ENCODE results near the gene SLC2A6. TPM values are rescaled to one million over a fixed set of nuclear protein-coding genes. Genes with fewer than 3 reads are reported as not detected.

The SLC2A6 gene
- total RNA-seq, 6 donors from 2014 or later = 5.2 to 17.2 (median 7.5) TPM

DNA sequence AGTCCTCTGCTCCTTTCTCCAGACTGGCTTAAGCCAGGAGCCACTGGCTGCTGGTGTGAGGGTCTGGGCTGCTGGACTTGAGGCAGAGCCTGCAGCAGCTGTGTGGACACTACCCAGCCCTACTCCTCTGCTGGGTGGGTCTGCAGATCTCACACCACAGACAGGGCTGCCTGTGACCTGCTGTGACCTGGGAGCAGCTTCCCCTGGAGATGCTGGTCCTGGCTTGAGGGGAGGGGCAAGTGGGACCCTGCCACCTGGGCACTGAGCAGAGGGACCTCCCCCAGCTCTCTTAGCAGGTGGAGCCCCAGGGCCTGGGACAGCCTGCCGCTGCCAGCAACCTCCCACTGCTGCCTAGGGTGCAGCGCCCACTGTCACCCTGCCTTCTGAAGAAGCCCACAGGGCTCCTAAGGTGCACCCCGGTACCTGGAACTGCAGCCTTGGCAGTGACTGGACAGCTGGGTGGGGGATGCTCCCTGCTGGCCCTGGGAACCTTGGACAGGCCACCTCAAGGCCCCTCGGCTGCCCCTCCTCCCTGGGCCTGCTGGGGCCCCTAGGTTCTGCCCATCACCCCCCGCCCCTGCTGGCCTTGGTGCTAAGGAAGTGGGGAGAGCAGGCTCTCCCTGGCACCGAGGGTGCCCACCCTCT, 10.0 kb downstream of the SLC2A6 start:
- peaks cover 0 to 49% (median 21%) of the 10 kb centered on the region in 4 donors for H3K36me3 ChIP-seq
- H3K27ac ChIP-seq = no peak overlapping the region
- WGBS, 2 donors = 89 to 100% methylated on average over 1 to 5 of the region's 6 CpGs
- peaks cover 0 to 22% (median 10%) of the 10 kb centered on the region in 4 donors for H3K4me1 ChIP-seq
- ATAC-seq (ENCODE audit: low FRiP score in 2 of 2) (no peak), DNase-seq (peak in 1 of 2 donors; percentile 60)
- no peak overlapping the region for H3K4me3 ChIP-seq
- no peaks in the 10 kb centered on the region for H3K27me3 ChIP-seq
- TF ChIP-seq POLR2A (IDR thresholded peaks at IDR 0.05) (no peak), POLR2AphosphoS5 (IDR thresholded peaks at IDR 0.05) (no peak), EP300 (IDR thresholded peaks at IDR 0.05) (no peak)
- TF ChIP-seq, protein P1, sequence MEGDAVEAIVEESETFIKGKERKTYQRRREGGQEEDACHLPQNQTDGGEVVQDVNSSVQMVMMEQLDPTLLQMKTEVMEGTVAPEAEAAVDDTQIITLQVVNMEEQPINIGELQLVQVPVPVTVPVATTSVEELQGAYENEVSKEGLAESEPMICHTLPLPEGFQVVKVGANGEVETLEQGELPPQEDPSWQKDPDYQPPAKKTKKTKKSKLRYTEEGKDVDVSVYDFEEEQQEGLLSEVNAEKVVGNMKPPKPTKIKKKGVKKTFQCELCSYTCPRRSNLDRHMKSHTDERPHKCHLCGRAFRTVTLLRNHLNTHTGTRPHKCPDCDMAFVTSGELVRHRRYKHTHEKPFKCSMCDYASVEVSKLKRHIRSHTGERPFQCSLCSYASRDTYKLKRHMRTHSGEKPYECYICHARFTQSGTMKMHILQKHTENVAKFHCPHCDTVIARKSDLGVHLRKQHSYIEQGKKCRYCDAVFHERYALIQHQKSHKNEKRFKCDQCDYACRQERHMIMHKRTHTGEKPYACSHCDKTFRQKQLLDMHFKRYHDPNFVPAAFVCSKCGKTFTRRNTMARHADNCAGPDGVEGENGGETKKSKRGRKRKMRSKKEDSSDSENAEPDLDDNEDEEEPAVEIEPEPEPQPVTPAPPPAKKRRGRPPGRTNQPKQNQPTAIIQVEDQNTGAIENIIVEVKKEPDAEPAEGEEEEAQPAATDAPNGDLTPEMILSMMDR (IDR thresholded peaks at IDR 0.05) = no peak
- H3K9me3 ChIP-seq = no peaks in the 10 kb centered on the region

GRCh38 chr9:133468374-133468773, 10.5 kb downstream of the SLC2A6 start:
- Histone ChIP-seq H3K36me3 (peaks cover 0 to 43% (median 19%) of the 10 kb centered on the region in 4 donors), H3K9me3 (no peaks in the 10 kb centered on the region), H3K27me3 (no peaks in the 10 kb centered on the region), H3K4me3 (no peak overlapping the region), H3K4me1 (peaks cover 0 to 27% (median 12%) of the 10 kb centered on the region in 4 donors), H3K27ac (no peak overlapping the region)
- no peak for TF ChIP-seq EP300 (IDR thresholded peaks at IDR 0.05)
- TF ChIP-seq, protein P1 (IDR thresholded peaks at IDR 0.05) = no peak
- TF ChIP-seq POLR2AphosphoS5 (IDR thresholded peaks at IDR 0.05) = no peak
- no peak for TF ChIP-seq POLR2A (IDR thresholded peaks at IDR 0.05)
- no peak for ATAC-seq (ENCODE audit: low FRiP score in 2 of 2)
- WGBS, 2 donors = 88 to 95% methylated on average over 8 to 11 of the region's 11 CpGs
- peak in 1 of 2 donors; percentile 57 for DNase-seq

DNA sequence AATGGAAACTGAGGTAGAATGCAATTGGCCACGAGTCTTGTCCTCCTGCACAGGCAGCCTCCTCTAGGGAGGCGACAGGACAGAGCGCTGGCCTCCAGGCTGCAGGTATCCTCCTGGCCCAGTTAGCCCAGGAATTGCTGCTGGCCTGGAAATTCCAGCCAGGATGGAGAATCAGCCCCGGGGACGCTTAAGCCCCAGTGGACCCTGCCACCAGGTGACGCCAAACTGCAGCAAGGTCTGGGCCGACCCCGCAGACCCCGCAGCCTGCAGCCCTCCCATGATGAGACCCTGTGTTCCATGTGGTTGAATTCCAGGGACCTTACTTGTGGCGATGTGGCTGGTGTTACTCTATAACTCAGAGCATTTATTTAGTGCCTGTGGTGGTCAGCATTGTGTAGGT, 11.8 kb downstream of the SLC2A6 start:
- DNase-seq (peak in 1 of 2 donors; percentile 43), ATAC-seq (ENCODE audit: low FRiP score in 2 of 2) (no peak)
- Histone ChIP-seq H3K9me3 (no peaks in the 10 kb centered on the region), H3K27ac (no peak overlapping the region), H3K27me3 (no peaks in the 10 kb centered on the region), H3K4me3 (no peak overlapping the region), H3K4me1 (peaks cover 0 to 30% (median 14%) of the 10 kb centered on the region in 4 donors), H3K36me3 (peaks cover 0 to 32% (median 16%) of the 10 kb centered on the region in 4 donors)
- TF ChIP-seq, protein P1 (IDR thresholded peaks at IDR 0.05) = no peak
- WGBS, 2 donors = 85 to 92% methylated on average over 5 to 9 of the region's 10 CpGs

GRCh38 chr9:133465984-133466383, 12.9 kb downstream of the SLC2A6 start:
- no peak for DNase-seq
- Histone ChIP-seq H3K9me3 (no peaks in the 10 kb centered on the region), H3K4me1 (peaks cover 5 to 35% (median 21%) of the 10 kb centered on the region in 4 donors), H3K36me3 (peaks cover 0 to 27% (median 13%) of the 10 kb centered on the region in 4 donors), H3K4me3 (no peak overlapping the region), H3K27ac (no peak overlapping the region), H3K27me3 (no peaks in the 10 kb centered on the region)
- no peak for TF ChIP-seq POLR2AphosphoS5 (IDR thresholded peaks at IDR 0.05)
- no peak for TF ChIP-seq EP300 (IDR thresholded peaks at IDR 0.05)
- TF ChIP-seq, protein P1 (IDR thresholded peaks at IDR 0.05) = no peak
- TF ChIP-seq POLR2A (IDR thresholded peaks at IDR 0.05) = no peak
- WGBS, 2 donors = 83 to 85% methylated on average over 6 of the region's 6 CpGs
- no peak for ATAC-seq (ENCODE audit: low FRiP score in 2 of 2)

DNA sequence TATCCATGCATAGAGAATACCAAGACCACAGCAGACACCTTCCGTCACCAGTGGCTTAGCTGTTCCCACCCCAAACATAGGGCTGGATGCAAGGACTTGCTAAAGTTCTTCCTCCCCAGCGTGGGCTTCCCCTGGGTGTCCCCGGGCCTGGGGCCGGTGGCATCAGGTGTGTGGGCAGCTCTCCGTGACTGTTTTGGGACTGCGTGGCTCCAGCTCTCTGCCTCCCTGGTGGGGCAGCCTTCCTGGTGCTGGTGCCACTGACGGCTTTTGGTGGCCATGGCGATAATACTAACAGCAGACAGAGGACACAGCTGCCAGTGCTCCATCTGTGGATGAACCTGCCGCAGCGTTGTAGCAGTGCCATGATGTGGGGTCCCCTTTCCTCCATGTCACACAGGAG, 14.3 kb downstream of the SLC2A6 start:
- ATAC-seq (ENCODE audit: low FRiP score in 2 of 2) = no peak
- Histone ChIP-seq H3K4me1 (peaks cover 12 to 43% (median 27%) of the 10 kb centered on the region in 4 donors), H3K4me3 (no peak overlapping the region), H3K27ac (peak overlapping the region in 2 of 4 donors; percentile 53 to 64), H3K9me3 (no peaks in the 10 kb centered on the region), H3K36me3 (peaks cover 0 to 26% (median 13%) of the 10 kb centered on the region in 4 donors), H3K27me3 (no peaks in the 10 kb centered on the region)
- TF ChIP-seq EP300 (IDR thresholded peaks at IDR 0.05) (no peak), POLR2A (IDR thresholded peaks at IDR 0.05) (no peak), POLR2AphosphoS5 (IDR thresholded peaks at IDR 0.05) (no peak)
- TF ChIP-seq, protein P1 (IDR thresholded peaks at IDR 0.05) = no peak
- WGBS, 2 donors = 90 to 100% methylated on average over 2 to 10 of the region's 10 CpGs
- peak in 1 of 2 donors; percentile 72 for DNase-seq
